Fibroblast of villous mesenchyme (primary cell): Measurements from ENCODE around the gene OGFOD2. TPM values are rescaled to one million over a fixed set of nuclear protein-coding genes. Genes with fewer than 3 reads are reported as not detected.

Experiments
- DNase-seq: peaks from one replicate; pipeline ENCODE4 v3.0.0-alpha.2; 2010; ENCODE audit warnings: low read depth
- H3K4me3 ChIP-seq: 2 replicates; pipeline ENCODE4 v1.5.1; 2011; ENCODE audit warnings: low read depth, mild to moderate bottlenecking, low read length
- CTCF ChIP-seq: IDR thresholded peaks from 2 replicates; pipeline ENCODE4 v1.5.1; 2012; ENCODE audit warnings: low read depth, mild to moderate bottlenecking, low read length; ENCODE audit not compliant: insufficient read depth
- small RNA-seq: library from RNA; depleted of rRNA; stranded (forward); fragments of <200 nt; gene quantifications from one replicate; pipeline ENCODE3, GENCODE V24; 2012
- total RNA-seq: library from RNA; depleted of rRNA; stranded (reverse); fragments of >200 nt; gene quantifications from 2 replicates; pipeline ENCODE4 v1.2.3, GENCODE V29; 2012

OGFOD2 gene
- total RNA-seq, 1 donor, result 7.3 TPM

- H3K4me3 ChIP-seq, result no peak overlapping the region
- DNase-seq, result no peak
- no peak for TF ChIP-seq CTCF
These were observed 52.8 kb downstream of the OGFOD2 start for GRCh38 chr12:123027726-123028445.

- TF ChIP-seq CTCF, result no peak
- no peak overlapping the region for H3K4me3 ChIP-seq
- no peak for DNase-seq
These were observed 53.4 kb downstream of the OGFOD2 start for GRCh38 chr12:123028475-123028874.

DNA sequence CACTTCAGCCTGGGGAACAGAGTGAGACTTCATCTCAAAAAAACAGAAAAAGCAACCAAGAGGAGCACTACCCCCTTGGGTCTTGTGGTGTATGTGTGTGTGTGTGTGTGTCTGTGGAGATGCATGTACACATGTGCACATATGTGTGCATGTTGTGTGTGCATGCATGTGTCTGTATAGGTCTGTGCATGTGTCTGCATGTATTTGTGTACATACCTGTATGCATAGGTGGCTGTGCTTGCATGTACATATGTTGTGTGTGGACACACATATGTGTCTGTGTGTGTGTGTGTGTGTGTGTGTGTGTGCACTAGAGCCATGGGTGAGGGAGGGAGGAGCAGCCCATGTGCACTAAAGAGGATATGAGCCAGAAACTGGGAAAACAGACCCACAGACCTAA, 54.5 kb downstream of the OGFOD2 start:
- DNase-seq, result no peak
- no peak for TF ChIP-seq CTCF
- H3K4me3 ChIP-seq, result no peak overlapping the region

Small RNA genes within 50 kb of the gene (small RNA-seq; reads per million reads assigned to genes)
- gene ARL6IP4, result not detected
- not detected for gene MIR4304

Other genes starting within 250 kb of the OGFOD2 start
- gene HCAR1, start 244.4 kb upstream of the OGFOD2 start, total RNA-seq, result 0.43 and 0.97 TPM in 2 replicates
- gene DENR, start 222.4 kb upstream of the OGFOD2 start, total RNA-seq, result 40.3 and 46.6 TPM in 2 replicates
- gene CCDC62, start 200.7 kb upstream of the OGFOD2 start, total RNA-seq, result 0.32 and 0.86 TPM in 2 replicates
- gene HIP1R, start 139.8 kb upstream of the OGFOD2 start, total RNA-seq, result 11.2 and 11.9 TPM in 2 replicates
- 21.2 and 26.4 TPM in 2 replicates for gene VPS37B, start 79.1 kb upstream of the OGFOD2 start, total RNA-seq
- 12.1 and 12.9 TPM in 2 replicates for gene ABCB9, start 8.8 kb upstream of the OGFOD2 start, total RNA-seq
- gene ARL6IP4, start 5.4 kb downstream of the OGFOD2 start, total RNA-seq, result 117 and 161 TPM in 2 replicates
- gene PITPNM2, start 175.8 kb downstream of the OGFOD2 start, total RNA-seq, result 3.9 and 4.2 TPM in 2 replicates